Uterus (tissue), 4 donors: ENCODE data around the gene ZNF273. TPM values are rescaled to one million over a fixed set of nuclear protein-coding genes. Genes with fewer than 3 reads are reported as not detected.
A peak's percentile ranks its signal among the peaks of the same experiment; 100 is the strongest.
"Not testable (repeated sequence)": the region's sequence is repeated elsewhere in the genome, so short reads cannot be mapped to it uniquely, and the experiment has no call there.

ENCODE experiments used
- DNase-seq, 2 donors: peaks; one replicate each; pipeline ENCODE4 v3.0.0-alpha.2; 2019 to 2020
- H3K27ac ChIP-seq, 2 donors: fragments of 200-600 bp; sonication (generic); 1 replicate in 1 of 2; 2 replicates in 1 of 2; pipeline ENCODE4 v1.5.1; 2016 to 2018
- H3K27me3 ChIP-seq, 2 donors: fragments of 200-600 bp; sonication (generic); one replicate each; pipeline ENCODE4 v1.5.1; 2018 to 2019; ENCODE audit warnings: control low read depth in 1 of 2
- H3K36me3 ChIP-seq, 2 donors: fragments of 200-600 bp; sonication (generic); one replicate each; pipeline ENCODE4 v1.5.1; 2019; ENCODE audit warnings: control low read depth in 1 of 2
- H3K4me1 ChIP-seq, 2 donors: fragments of 200-600 bp; sonication (generic); one replicate each; pipeline ENCODE4 v1.5.1; 2018 to 2019; ENCODE audit warnings: control low read depth in 1 of 2
- H3K4me3 ChIP-seq, 2 donors: fragments of 200-600 bp; sonication (generic); 1 replicate in 1 of 2; 2 replicates in 1 of 2; pipeline ENCODE4 v1.5.1; 2018 to 2019; ENCODE audit warnings: mild to moderate bottlenecking in 1 of 2
- H3K9me3 ChIP-seq, 2 donors: fragments of 200-600 bp; sonication (generic); one replicate each; pipeline ENCODE4 v1.5.1; 2019; ENCODE audit warnings: control low read depth in 1 of 2
- CTCF ChIP-seq, 4 experiments: fragments of 200-600 bp in 2 of 4; fragments of 450-650 bp in 2 of 4; sonication (generic) in 2 of 4; IDR thresholded peaks; one replicate each; pipeline ENCODE4 v1.5.1; 2016 to 2019; ENCODE audit warnings: antibody characterized with exemption in 4 of 4, mild to moderate bottlenecking in 2 of 4, moderate library complexity in 1 of 4
- POLR2A ChIP-seq, 2 donors: fragments of 450-650 bp; IDR thresholded peaks; one replicate each; pipeline ENCODE4 v1.6.1; 2016; ENCODE audit warnings: antibody characterized with exemption in 2 of 2, mild to moderate bottlenecking in 1 of 2, moderate library complexity in 1 of 2
- intact Hi-C: fragments of 100-400 bp; cut with DNase I; formaldehyde crosslinking; loops from one replicate; pipeline ENCODE4 v1.15.1; 2023; ENCODE audit warnings: low total_unique reads
- total RNA-seq, 4 donors: library from RNA; depleted of rRNA in 3 of 4; stranded (reverse); fragments of >200 nt in 3 of 4; gene quantifications; one replicate each; pipeline versions ENCODE4 v1.1.0 to v1.2.4, GENCODE V29; 2014 to 2023
- donor health status: DM: yes; HTN: yes; CAD: no.

The ZNF273 gene
- total RNA-seq = 10 to 100 TPM in 1 of 4 donors, 1 to 10 TPM in 3; 1.5 to 21.8 (median 8.0) TPM

- Histone ChIP-seq H3K36me3 (no peaks in the 10 kb centered on the region), H3K4me3 (peak within 1 kb of the TSS; percentile 54 to 76), H3K9me3 (no peaks in the 10 kb centered on the region), H3K27ac (peak within 1 kb of the TSS; percentile 53 to 63), H3K27me3 (no peaks in the 10 kb centered on the region), H3K4me1 (peaks cover 0 to 4% of the 10 kb centered on the region in 2 donors)
- no peak for TF ChIP-seq CTCF (IDR thresholded peaks at IDR 0.05)
- peak in 1 of 2 donors; percentile 43 for TF ChIP-seq POLR2A (IDR thresholded peaks at IDR 0.05)
- intact Hi-C loops = no loop called here
- peak; percentile 92 for DNase-seq
These were observed at the start of gene ZNF273 for GRCh38 chr7:64902806-64903721. Gene ZNF273, plus strand, starts transcription at chr7:64903273. Its CDS starts 45 bp downstream, at chr7:64903318.

GRCh38 chr7:64853679-64854078 is 49.4 kb upstream of the ZNF273 start:
- H3K27me3 ChIP-seq = no peaks in the 10 kb centered on the region
- no peak for TF ChIP-seq CTCF (IDR thresholded peaks at IDR 0.05)
- no peak for TF ChIP-seq POLR2A (IDR thresholded peaks at IDR 0.05)
- H3K9me3 ChIP-seq = no peaks in the 10 kb centered on the region

GRCh38 chr7:64854969-64855368 is 48.1 kb upstream of the ZNF273 start:
- intact Hi-C loops = no loop called here
- H3K27ac ChIP-seq = no peak overlapping the region
- H3K36me3 ChIP-seq = no peaks in the 10 kb centered on the region
- H3K4me3 ChIP-seq = no peak overlapping the region
- no peaks in the 10 kb centered on the region for H3K9me3 ChIP-seq
- H3K4me1 ChIP-seq = no peaks in the 10 kb centered on the region
- no peak for DNase-seq
- no peaks in the 10 kb centered on the region for H3K27me3 ChIP-seq
- TF ChIP-seq CTCF (IDR thresholded peaks at IDR 0.05) = no peak

More at GRCh38 chr7:64853679-64854078, 49.4 kb upstream of the ZNF273 start:
- Histone ChIP-seq H3K27ac (no peak overlapping the region), H3K4me1 (no peaks in the 10 kb centered on the region), H3K36me3 (no peaks in the 10 kb centered on the region), H3K4me3 (no peak overlapping the region)
- intact Hi-C loops = no loop called here
- no peak for DNase-seq

GRCh38 chr7:64863021-64863420 is 40.1 kb upstream of the ZNF273 start:
- Histone ChIP-seq H3K9me3 (no peaks in the 10 kb centered on the region), H3K4me3 (no peak overlapping the region), H3K27me3 (no peaks in the 10 kb centered on the region), H3K36me3 (no peaks in the 10 kb centered on the region), H3K27ac (no peak overlapping the region), H3K4me1 (no peaks in the 10 kb centered on the region)
- intact Hi-C loops = no loop called here
- no peak for DNase-seq
- TF ChIP-seq POLR2A (IDR thresholded peaks at IDR 0.05) (no peak), CTCF (IDR thresholded peaks at IDR 0.05) (no peak)

- H3K27me3 ChIP-seq, H3K4me3 ChIP-seq, H3K9me3 ChIP-seq, intact Hi-C loops, H3K4me1 ChIP-seq, H3K27ac ChIP-seq, H3K36me3 ChIP-seq, DNase-seq: not testable (repeated sequence)
These were observed 39.5 kb upstream of the ZNF273 start for GRCh38 chr7:64863530-64863929.
